ENCODE data around the gene NIPAL3.

NIPAL3 gene

DNA sequence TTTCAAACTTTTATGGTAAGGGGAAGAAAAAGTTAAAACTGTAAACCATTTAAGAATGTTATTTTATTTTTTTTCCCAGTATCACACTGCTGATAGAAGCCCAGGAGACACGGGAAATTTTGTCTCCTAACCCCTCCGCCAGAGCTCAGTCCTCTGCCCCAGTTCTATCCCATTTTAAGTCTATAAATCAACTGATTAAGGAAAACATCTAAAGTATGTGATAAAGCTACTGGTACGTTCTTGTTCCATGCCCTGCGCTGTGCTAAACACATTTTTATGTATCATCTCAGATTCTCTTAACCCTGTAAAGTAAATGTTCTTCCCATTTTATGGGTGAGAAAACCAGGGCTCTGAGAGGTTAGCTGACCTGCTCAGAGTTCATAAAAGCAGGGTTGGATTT lies 34.7 kb downstream of the NIPAL3 start:
- no peak overlapping the region for H3K27ac ChIP-seq (ENCODE audit: low read length)
- no peak overlapping the region for H2AFZ ChIP-seq (ENCODE audit: low read length)
- no peak for DNase-seq
- H4K20me1 ChIP-seq (ENCODE audit: insufficient read depth, low read length) = no peaks in the 10 kb centered on the region
- H3K36me3 ChIP-seq (replicated peaks; ENCODE audit: insufficient read depth, low read length) = no peaks in the 10 kb centered on the region
- H3K9me2 ChIP-seq (replicated peaks; ENCODE audit: insufficient read depth, low read length) = no peaks in the 10 kb centered on the region
- TF ChIP-seq EZH2 (optimal IDR thresholded peaks at IDR 0.05; ENCODE audit: low read depth, low read length) (no peak), EZH2phosphoT487 (IDR thresholded peaks at IDR 0.05; ENCODE audit: low read length) (no peak)
- TF ChIP-seq, protein P1, sequence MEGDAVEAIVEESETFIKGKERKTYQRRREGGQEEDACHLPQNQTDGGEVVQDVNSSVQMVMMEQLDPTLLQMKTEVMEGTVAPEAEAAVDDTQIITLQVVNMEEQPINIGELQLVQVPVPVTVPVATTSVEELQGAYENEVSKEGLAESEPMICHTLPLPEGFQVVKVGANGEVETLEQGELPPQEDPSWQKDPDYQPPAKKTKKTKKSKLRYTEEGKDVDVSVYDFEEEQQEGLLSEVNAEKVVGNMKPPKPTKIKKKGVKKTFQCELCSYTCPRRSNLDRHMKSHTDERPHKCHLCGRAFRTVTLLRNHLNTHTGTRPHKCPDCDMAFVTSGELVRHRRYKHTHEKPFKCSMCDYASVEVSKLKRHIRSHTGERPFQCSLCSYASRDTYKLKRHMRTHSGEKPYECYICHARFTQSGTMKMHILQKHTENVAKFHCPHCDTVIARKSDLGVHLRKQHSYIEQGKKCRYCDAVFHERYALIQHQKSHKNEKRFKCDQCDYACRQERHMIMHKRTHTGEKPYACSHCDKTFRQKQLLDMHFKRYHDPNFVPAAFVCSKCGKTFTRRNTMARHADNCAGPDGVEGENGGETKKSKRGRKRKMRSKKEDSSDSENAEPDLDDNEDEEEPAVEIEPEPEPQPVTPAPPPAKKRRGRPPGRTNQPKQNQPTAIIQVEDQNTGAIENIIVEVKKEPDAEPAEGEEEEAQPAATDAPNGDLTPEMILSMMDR (IDR thresholded peaks at IDR 0.05; ENCODE audit: low read length) = no peak
- no peaks in the 10 kb centered on the region for H3F3A ChIP-seq (ENCODE audit: insufficient read depth, low read length)
- H3K27me3 ChIP-seq (replicated peaks; ENCODE audit: insufficient read depth, low read length) = no peaks in the 10 kb centered on the region
- H3K4me2 ChIP-seq (ENCODE audit: low read depth, low read length) = no peak overlapping the region
- H3K79me2 ChIP-seq (ENCODE audit: low read length) = no peaks in the 10 kb centered on the region
- no peaks in the 10 kb centered on the region for H3K9me3 ChIP-seq (replicated peaks; ENCODE audit: insufficient read depth, low read length)
- no peak overlapping the region for H3K9ac ChIP-seq (ENCODE audit: low read length)
- H3K4me3 ChIP-seq (ENCODE audit: low read length) = no peak overlapping the region
- no peaks in the 10 kb centered on the region for H3K4me1 ChIP-seq (ENCODE audit: low read length)

DNA sequence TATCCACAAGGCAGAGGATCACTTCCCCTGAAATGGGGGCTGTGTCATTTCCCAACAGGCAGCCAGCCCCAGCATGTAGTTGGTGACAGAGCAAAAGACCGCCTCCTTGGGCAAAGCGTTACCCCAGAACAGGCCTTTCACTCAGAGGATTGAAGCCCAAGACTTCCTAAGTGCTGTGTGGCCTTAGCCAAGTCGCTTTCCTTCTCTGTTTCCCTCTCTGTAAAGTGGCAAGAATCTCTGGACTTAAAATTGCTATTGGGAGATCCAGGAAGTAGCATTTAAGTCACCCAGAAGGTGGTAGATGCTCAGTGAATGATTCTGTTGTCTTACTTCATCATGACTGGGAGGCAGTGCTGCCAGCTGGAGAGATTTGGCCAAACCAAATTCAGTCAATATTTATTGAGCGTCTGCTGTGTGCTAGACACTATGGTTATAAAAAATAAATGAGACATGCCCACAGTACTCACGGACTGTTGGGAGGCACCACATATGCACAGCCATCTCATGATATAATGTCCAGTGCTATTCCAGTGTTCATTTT lies 35.3 kb downstream of the NIPAL3 start:
- H3K9me3 ChIP-seq (replicated peaks; ENCODE audit: insufficient read depth, low read length) = no peaks in the 10 kb centered on the region
- TF ChIP-seq, protein P1 (IDR thresholded peaks at IDR 0.05; ENCODE audit: low read length) = no peak
- no peak for TF ChIP-seq EZH2 (optimal IDR thresholded peaks at IDR 0.05; ENCODE audit: low read depth, low read length)
- no peak for TF ChIP-seq EZH2phosphoT487 (IDR thresholded peaks at IDR 0.05; ENCODE audit: low read length)
- no peak overlapping the region for H3K4me2 ChIP-seq (ENCODE audit: low read depth, low read length)
- no peaks in the 10 kb centered on the region for H3K4me1 ChIP-seq (ENCODE audit: low read length)
- DNase-seq = no peak
- no peaks in the 10 kb centered on the region for H3K36me3 ChIP-seq (replicated peaks; ENCODE audit: insufficient read depth, low read length)
- no peak overlapping the region for H3K4me3 ChIP-seq (ENCODE audit: low read length)
- H3K27me3 ChIP-seq (replicated peaks; ENCODE audit: insufficient read depth, low read length) = no peaks in the 10 kb centered on the region
- H4K20me1 ChIP-seq (ENCODE audit: insufficient read depth, low read length) = no peaks in the 10 kb centered on the region
- no peaks in the 10 kb centered on the region for H3K79me2 ChIP-seq (ENCODE audit: low read length)
- no peak overlapping the region for H3K9ac ChIP-seq (ENCODE audit: low read length)
- no peak overlapping the region for H3K27ac ChIP-seq (ENCODE audit: low read length)
- H2AFZ ChIP-seq (ENCODE audit: low read length) = no peak overlapping the region
- no peaks in the 10 kb centered on the region for H3F3A ChIP-seq (ENCODE audit: insufficient read depth, low read length)
- no peaks in the 10 kb centered on the region for H3K9me2 ChIP-seq (replicated peaks; ENCODE audit: insufficient read depth, low read length)

DNA sequence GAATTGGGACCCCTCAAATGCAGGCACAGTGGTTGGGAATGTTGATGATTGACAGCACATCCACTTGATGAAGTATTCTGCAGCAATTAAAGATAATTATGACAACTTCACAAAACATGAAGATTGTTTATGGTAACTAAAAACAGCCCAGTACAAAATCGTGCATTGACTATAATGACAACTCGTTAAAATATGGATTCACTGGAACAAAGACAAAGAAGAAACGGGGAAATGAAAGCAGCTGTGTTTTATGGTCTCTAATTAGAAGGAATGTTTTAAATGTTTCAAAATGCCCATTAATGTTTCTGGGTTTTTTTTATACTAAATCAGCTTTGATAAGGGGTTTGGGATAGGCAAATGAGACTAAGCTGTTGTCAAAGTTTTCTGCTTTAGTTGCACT lies 36.1 kb downstream of the NIPAL3 start:
- Histone ChIP-seq H3K27me3 (replicated peaks; ENCODE audit: insufficient read depth, low read length) (no peaks in the 10 kb centered on the region), H3K79me2 (ENCODE audit: low read length) (no peaks in the 10 kb centered on the region), H2AFZ (ENCODE audit: low read length) (no peak overlapping the region), H3K36me3 (replicated peaks; ENCODE audit: insufficient read depth, low read length) (no peaks in the 10 kb centered on the region), H3K9ac (ENCODE audit: low read length) (no peak overlapping the region), H4K20me1 (ENCODE audit: insufficient read depth, low read length) (no peaks in the 10 kb centered on the region), H3K27ac (ENCODE audit: low read length) (no peak overlapping the region), H3F3A (ENCODE audit: insufficient read depth, low read length) (no peaks in the 10 kb centered on the region), H3K9me2 (replicated peaks; ENCODE audit: insufficient read depth, low read length) (no peaks in the 10 kb centered on the region), H3K9me3 (replicated peaks; ENCODE audit: insufficient read depth, low read length) (no peaks in the 10 kb centered on the region), H3K4me1 (ENCODE audit: low read length) (no peaks in the 10 kb centered on the region), H3K4me2 (ENCODE audit: low read depth, low read length) (no peak overlapping the region), H3K4me3 (ENCODE audit: low read length) (no peak overlapping the region)
- DNase-seq = no peak
- TF ChIP-seq EZH2 (optimal IDR thresholded peaks at IDR 0.05; ENCODE audit: low read depth, low read length) (no peak), EZH2phosphoT487 (IDR thresholded peaks at IDR 0.05; ENCODE audit: low read length) (no peak)
- TF ChIP-seq, protein P1 (IDR thresholded peaks at IDR 0.05; ENCODE audit: low read length) = no peak
